AG09319 (cell line): ENCODE measurements around the gene MCC.

Experiments
- DNase-seq: peaks from one replicate; pipeline ENCODE4 v3.0.0-alpha.2; 2010; ENCODE audit warnings: low read depth; ENCODE audit errors: extremely low read depth
- TF ChIP-seq, protein P1 (sequence below): IDR thresholded peaks from 2 replicates; pipeline ENCODE4 v1.5.1; 2011; ENCODE audit warnings: low read depth, mild to moderate bottlenecking, inconsistent platforms, low read length, moderate library complexity

Gene MCC

DNA sequence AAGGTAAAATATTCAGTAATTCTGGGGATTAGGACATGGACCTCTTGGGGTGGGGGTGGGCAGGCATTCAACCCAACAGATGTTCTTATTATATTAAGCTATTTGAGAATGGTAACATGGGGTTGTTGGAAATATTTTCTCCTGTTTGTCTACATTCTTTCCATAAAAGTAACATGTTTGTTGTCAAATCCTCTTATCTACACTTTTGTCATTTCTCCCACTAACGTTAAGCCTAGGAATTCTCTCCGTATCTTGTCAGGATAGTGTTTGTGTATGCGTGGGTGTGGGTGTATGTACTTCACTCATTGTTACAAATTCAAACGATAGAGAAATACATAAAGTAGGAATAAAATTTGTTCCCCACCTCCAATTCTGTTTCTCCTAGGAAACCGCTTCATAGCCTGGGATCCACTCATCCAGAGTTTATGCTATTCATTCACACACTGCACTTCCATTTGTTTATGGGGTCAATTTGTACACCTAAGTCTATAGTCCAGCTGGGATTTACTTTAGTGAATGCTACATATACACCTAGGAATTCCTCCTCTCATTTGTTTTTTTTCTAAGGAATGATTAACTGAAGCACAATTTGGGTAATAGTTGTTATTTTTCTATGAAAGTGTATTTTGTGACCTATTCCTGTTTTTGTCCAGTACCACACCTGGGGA lies 294.8 kb downstream of the MCC start:
- TF ChIP-seq, protein P1, sequence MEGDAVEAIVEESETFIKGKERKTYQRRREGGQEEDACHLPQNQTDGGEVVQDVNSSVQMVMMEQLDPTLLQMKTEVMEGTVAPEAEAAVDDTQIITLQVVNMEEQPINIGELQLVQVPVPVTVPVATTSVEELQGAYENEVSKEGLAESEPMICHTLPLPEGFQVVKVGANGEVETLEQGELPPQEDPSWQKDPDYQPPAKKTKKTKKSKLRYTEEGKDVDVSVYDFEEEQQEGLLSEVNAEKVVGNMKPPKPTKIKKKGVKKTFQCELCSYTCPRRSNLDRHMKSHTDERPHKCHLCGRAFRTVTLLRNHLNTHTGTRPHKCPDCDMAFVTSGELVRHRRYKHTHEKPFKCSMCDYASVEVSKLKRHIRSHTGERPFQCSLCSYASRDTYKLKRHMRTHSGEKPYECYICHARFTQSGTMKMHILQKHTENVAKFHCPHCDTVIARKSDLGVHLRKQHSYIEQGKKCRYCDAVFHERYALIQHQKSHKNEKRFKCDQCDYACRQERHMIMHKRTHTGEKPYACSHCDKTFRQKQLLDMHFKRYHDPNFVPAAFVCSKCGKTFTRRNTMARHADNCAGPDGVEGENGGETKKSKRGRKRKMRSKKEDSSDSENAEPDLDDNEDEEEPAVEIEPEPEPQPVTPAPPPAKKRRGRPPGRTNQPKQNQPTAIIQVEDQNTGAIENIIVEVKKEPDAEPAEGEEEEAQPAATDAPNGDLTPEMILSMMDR, result no peak
- no peak for DNase-seq

GRCh38 chr5:113192541-113192940 lies 295.7 kb downstream of the MCC start:
- TF ChIP-seq, protein P1, result no peak
- no peak for DNase-seq

DNA sequence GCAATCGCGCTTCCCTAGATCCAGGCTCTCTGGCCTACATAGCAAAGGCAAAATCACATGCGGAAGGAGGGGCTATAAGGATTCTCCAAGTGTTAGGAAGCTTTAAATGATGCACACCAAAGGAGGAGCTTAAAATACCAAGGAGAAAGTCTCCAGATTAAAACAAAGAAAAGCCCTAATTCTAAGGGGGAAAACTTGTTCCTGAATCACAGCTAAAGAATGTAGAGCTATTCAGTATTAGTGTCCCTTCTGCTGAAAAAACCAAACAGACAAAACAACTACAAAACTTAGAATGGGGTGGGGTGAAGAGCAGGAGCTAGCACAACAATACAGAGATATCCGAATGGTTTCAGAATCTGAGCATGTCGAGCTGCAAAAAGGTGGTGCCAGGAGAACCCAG lies 297.9 kb downstream of the MCC start:
- TF ChIP-seq, protein P1, result no peak
- no peak for DNase-seq

- DNase-seq, result no peak
These were observed 299.0 kb downstream of the MCC start for GRCh38 chr5:113189291-113189690.

GRCh38 chr5:113188436-113188835 lies 299.8 kb downstream of the MCC start:
- DNase-seq, result no peak
- TF ChIP-seq, protein P1, result no peak

More at GRCh38 chr5:113189291-113189690, 299.0 kb downstream of the MCC start:
- TF ChIP-seq, protein P1, result no peak

DNA sequence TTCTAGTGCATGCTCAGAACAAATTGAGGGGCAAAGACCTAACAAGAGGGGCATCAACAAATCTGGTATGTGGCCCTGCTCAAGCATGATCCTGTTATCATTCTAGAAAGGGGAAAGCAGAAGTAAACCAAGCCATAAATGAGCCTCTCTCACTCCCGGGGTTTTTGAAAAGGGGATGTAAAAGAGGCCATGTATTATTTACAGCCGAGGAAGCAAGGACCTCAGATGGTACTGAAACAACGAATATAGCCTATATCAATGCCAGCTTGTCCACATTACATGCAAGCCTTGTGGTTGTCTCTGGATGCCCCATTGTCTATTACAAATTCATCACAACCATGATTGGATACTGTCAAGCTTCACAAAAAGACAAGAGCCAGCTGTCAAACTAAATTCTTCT lies 300.3 kb downstream of the MCC start:
- no peak for DNase-seq

DNA sequence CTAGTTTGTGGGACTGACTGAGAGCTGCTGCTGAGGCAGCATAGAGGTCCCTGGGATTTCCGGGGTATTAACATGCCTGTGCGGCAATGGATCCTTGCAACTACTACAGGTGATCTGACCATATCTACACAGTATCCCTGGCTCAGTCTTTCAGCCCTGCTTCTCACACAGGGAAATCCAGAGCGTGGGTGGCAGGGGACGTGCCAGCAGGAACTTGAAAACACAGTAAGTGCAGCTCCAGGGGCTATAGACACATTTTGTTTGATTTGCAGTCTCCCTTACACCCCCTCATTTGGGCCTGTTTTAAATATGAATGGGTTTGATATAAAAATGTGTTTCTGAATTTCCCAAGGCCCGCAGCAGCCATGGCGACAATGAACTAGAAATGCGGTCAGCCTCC lies 302.2 kb downstream of the MCC start:
- TF ChIP-seq, protein P1, result no peak
- no peak for DNase-seq

More for the DNA sequence above, 300.3 kb downstream of the MCC start:
- TF ChIP-seq, protein P1, result no peak
